ENCODE results near the gene KCNMA1.
"Not testable (repeated sequence)": the region's sequence is repeated elsewhere in the genome, so short reads cannot be mapped to it uniquely, and the experiment has no call there.

GRCh38 chr10:77572520-77572919 lies 65.1 kb downstream of the KCNMA1 start:
- not testable (repeated sequence) for TF ChIP-seq CTCF (IDR thresholded peaks at IDR 0.05); EP300 (IDR thresholded peaks at IDR 0.05; ENCODE audit: low read depth); POLR2A (IDR thresholded peaks at IDR 0.05)
